GM21390 (cell line): ENCODE data around the gene CYB5A.

Source experiments
- ATAC-seq: cut with Tn5 transposase; IDR thresholded peaks from one replicate; pipeline ENCODE4 v1.9.1; 2021; ENCODE audit not compliant: unreplicated experiment

CYB5A gene

GRCh38 chr18:74249181-74249968, 42.4 kb downstream of the CYB5A start:
- ATAC-seq = no peak

GRCh38 chr18:74248595-74248994, 43.2 kb downstream of the CYB5A start:
- no peak for ATAC-seq

GRCh38 chr18:74248189-74248588, 43.6 kb downstream of the CYB5A start:
- no peak for ATAC-seq

DNA sequence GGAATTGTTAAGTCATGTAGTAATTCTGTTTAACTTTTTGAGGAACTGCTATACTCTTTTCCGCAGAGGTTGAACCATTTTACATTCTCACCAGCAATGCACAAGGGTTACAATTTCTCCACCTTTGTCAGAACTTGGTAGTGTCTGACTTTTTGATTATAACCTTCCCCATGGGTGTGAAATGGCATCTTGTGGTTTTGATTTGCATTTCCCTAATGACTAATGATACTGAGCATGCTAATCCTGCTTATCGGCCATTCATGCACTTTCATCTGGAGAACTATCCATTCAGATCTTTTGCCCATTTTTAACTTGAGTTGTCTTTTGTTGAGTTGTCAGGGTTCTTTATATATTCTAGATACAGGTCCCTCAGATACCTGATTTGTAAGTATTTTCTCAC, 47.2 kb downstream of the CYB5A start:
- ATAC-seq = no peak

DNA sequence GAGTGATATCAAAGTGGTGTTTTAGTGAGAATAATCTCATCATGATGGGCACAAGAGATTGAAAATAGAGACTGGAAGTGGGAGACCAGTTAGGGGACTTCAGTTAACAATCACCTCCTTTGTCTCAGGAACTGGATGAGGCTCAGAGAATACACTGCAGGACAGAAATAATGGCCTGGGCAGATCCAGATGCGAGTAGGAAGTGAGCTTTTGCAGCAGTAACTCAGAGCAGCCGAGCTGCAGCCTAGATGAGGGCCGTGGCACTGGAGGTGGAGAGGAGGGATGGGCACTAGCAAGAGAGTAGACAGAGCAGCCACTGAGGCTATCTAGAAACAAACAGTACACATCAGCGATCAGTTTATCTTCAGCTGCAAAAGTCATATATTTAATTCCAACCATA, 48.6 kb downstream of the CYB5A start:
- no peak for ATAC-seq

DNA sequence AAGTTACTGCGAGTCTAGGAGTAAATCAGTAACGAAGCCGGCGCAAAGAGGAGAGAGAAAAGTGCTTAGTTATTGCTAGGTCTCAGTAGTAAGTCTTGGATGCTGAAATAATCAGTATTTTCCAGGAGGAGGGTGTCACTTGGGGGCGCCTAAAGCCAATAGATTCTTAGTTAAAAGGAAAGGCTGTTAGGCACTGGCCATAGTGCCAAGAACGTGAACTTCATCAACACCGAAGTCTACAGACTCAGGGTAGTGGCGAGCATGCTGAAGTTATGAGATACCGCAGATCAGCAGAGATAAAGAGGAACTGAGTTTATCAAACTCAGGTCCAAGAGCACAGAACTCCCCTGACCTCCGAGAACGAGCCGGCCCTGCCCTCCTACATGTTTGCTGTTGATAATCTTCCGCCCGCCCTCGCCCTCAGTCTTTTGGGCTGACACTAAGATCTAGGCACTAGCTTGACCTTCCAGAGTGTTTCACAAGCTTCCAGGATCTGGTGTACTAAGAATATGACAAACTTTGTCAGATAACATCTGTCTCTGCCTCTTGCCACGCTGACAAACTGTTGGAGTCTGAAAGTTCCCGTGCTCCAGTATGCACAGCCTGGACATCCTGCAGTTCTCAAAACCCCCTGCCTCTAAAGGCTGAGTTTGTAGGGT, 49.2 kb downstream of the CYB5A start:
- no peak for ATAC-seq

- ATAC-seq = no peak
Measured at GRCh38 chr18:74241970-74242369, 49.8 kb downstream of the CYB5A start.

- ATAC-seq = no peak
Measured at GRCh38 chr18:74241426-74241825, 50.3 kb downstream of the CYB5A start.

- no peak for ATAC-seq
Measured at GRCh38 chr18:74239567-74239966, 52.2 kb downstream of the CYB5A start.

- ATAC-seq = no peak
Measured at GRCh38 chr18:74234326-74235171, 57.2 kb downstream of the CYB5A start.

- no peak for ATAC-seq
Measured at GRCh38 chr18:74233933-74234325, 57.8 kb downstream of the CYB5A start.

DNA sequence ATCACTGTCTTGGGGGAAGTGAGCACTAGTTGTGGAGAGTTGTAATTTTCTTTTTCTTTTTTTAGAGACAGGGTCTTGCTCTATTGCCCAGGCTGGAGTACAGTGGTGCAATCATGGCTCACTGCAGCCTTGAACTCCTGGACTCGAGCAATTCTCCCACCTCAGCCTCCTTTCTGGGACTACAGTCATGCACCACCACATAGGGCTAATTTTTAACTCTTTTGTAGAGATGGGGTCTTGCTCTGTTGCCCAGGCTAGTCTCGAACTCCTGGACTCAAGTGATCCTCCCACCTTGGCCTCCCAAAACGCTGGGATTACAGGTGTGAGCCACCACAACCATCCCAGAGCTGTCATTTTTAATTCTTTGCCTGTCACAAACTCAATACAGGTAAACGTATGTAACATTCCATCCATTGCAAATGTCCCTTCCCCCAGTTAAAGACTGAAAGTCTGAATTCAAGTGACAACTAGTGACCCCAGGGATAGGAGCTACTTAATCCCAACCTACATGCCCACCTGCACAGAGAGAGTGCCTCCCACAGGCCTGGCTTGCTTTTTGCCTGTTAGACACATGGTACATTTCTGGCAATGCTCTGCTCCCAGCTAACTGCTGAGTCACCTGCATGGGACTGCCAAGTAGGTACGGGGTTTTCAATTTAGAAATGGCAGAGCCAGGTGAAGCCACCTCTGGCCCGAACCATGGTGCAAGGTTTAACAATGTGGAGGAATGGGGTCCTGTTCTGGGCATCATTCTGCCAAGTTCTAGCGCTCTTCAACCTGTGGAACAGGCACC, 60.6 kb downstream of the CYB5A start:
- ATAC-seq = no peak

GRCh38 chr18:74229891-74230290, 61.9 kb downstream of the CYB5A start:
- no peak for ATAC-seq

DNA sequence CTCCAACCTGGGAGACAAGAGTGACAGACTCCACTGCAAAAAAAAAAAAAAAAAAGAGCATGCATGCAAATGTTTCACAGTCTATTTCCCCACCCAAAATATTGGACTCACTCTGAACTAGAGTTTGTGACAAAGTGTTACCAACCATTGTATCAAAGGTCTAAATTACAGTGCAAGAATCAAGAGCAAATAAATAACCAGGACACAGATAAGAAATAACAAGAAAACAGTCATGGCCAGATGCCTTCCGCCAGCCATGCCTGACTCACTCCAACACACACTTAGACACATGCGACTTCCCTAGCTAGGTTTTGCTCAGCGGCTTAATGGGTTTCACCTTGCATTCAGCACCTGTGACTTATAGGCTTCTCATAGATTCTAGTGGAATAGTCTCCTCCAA, 62.8 kb downstream of the CYB5A start:
- ATAC-seq = no peak

GRCh38 chr18:74228312-74228711, 63.5 kb downstream of the CYB5A start:
- ATAC-seq = no peak

DNA sequence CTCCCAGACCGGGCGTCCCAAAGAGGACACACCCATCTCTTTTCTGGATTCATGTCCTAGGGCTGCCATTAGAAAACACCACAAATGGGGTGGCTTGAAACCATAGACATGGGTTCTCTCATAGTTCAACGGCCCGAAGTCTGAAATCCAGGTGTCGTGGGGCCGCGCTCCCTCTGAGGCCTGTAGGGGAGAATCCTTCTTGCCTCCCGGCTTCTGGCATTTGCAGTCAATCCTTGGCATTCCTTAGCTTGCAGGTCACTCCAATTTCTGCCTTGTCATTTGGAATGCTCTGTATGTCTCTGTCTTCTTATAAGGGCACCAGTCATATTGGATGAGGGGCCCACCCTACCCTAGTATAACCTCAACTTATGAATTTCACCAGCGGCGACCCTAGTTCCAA, 65.1 kb downstream of the CYB5A start:
- no peak for ATAC-seq

- no peak for ATAC-seq
Measured at GRCh38 chr18:74226156-74226555, 65.6 kb downstream of the CYB5A start.

DNA sequence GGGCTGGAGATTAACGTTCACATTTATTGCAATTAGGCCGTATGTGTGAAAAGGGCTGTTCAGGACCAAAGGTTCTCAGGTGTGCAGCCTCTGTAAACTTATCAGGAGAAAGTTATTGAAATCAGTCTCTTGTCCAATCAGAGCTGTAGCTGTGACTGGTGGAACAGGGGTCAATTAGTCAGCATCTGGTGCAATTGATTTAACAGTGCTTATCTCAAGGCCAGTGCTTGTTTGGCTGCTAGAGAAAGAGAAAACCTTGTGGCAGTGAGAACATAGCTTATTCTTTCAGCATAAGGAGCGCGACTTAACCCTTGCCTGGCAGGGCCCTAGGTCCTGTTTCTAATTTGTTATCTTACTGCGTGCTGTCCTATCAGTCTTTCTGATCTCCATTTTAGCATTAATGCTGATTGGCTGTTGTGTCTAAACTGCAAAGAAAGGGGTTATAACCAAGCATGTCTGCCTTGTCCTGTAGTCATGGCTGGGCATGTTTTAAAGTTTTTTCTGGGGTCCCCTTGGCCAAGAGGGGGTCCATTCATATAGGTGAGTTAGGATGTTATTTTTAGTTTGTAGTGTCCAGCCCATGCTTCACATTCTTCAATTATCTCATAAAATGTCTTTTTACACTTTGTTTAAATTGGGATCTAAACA, 66.4 kb downstream of the CYB5A start:
- ATAC-seq = no peak

GRCh38 chr18:74222710-74223494, 68.9 kb downstream of the CYB5A start:
- no peak for ATAC-seq

DNA sequence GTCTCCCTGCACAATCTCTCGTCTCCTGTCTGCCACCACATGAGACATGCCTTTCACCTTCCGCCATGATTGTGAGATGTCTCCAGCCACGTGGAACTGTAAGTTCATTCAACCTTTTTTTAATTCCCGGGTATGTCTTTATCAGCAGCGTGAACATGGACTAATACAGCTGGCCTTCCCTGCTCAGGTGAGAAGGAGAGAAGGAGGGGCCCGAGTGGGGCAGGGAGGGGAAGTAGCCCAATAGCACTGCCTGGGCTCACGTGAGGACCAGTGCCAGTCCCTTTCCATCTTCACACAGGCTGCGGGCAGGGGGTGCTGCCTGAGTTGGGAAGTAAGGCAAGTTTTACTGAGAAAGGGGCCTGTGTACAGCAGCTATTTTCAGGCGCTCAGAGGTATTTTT, 70.7 kb downstream of the CYB5A start:
- no peak for ATAC-seq
